Mesendoderm (in vitro differentiated cells): ENCODE results near the gene LY6G5B.
A peak's percentile ranks its signal among the peaks of the same experiment; 100 is the strongest.

ENCODE experiments used
- DNase-seq: peaks from one replicate; pipeline ENCODE4 v3.0.0; 2013
- H2AK5ac ChIP-seq: 2 replicates; pipeline ENCODE4 v1.6.1; 2013; ENCODE audit warnings: low read length, inconsistent platforms
- H2BK120ac ChIP-seq: 2 replicates; pipeline ENCODE4 v1.6.1; 2013; ENCODE audit warnings: low read depth, mild to moderate bottlenecking, low read length, moderate library complexity, mixed read lengths
- H2BK15ac ChIP-seq: replicated peaks from 2 replicates; pipeline ENCODE4 v1.6.1; 2013; ENCODE audit warnings: low read depth, mild to moderate bottlenecking, moderate library complexity
- H2BK5ac ChIP-seq: 2 replicates; pipeline ENCODE4 v1.6.1; 2013; ENCODE audit warnings: low read length, inconsistent platforms
- H3K18ac ChIP-seq: 2 replicates; pipeline ENCODE4 v1.6.1; 2013; ENCODE audit warnings: mild to moderate bottlenecking, low read length, mixed read lengths
- H3K23ac ChIP-seq: one replicate; pipeline ENCODE4 v1.6.1; 2013; ENCODE audit warnings: low read length
- H3K27ac ChIP-seq: 2 replicates; pipeline ENCODE4 v1.5.1; 2013; ENCODE audit warnings: low read depth, mild to moderate bottlenecking, inconsistent platforms, low read length, moderate library complexity
- H3K27me3 ChIP-seq: 2 replicates; pipeline ENCODE4 v1.6.1; 2013; ENCODE audit warnings: low read length, control low read depth, mild to moderate bottlenecking, inconsistent platforms; ENCODE audit not compliant: insufficient read depth, poor library complexity
- H3K36me3 ChIP-seq: 2 replicates; pipeline ENCODE4 v1.6.1; 2013; ENCODE audit warnings: low read length, inconsistent platforms; ENCODE audit not compliant: control insufficient read depth, insufficient read depth
- H3K4ac ChIP-seq: one replicate; pipeline ENCODE4 v1.6.1; 2013; ENCODE audit warnings: low read depth, mild to moderate bottlenecking, low read length, moderate library complexity
- H3K4me1 ChIP-seq: 2 replicates; pipeline ENCODE4 v1.6.1; 2013; ENCODE audit warnings: low read depth, low read length, inconsistent platforms; ENCODE audit not compliant: control insufficient read depth
- H3K4me2 ChIP-seq: 2 replicates; pipeline ENCODE4 v1.6.1; 2013; ENCODE audit warnings: low read length
- H3K4me3 ChIP-seq: 2 replicates; pipeline ENCODE4 v1.5.1; 2013; ENCODE audit warnings: mild to moderate bottlenecking, low read length
- H3K56ac ChIP-seq: one replicate; pipeline ENCODE4 v1.6.1; 2013; ENCODE audit warnings: low read length
- H3K79me1 ChIP-seq: 2 replicates; pipeline ENCODE4 v1.6.1; 2013; ENCODE audit warnings: low read length, inconsistent platforms
- H3K79me2 ChIP-seq: 2 replicates; pipeline ENCODE4 v1.6.1; 2013; ENCODE audit warnings: mild to moderate bottlenecking, low read length; ENCODE audit not compliant: control insufficient read depth, insufficient read depth
- H3K9ac ChIP-seq: 2 replicates; pipeline ENCODE4 v1.6.1; 2013; ENCODE audit warnings: low read length, inconsistent platforms
- H4K5ac ChIP-seq: one replicate; pipeline ENCODE4 v1.6.1; 2013; ENCODE audit warnings: low read length
- H4K8ac ChIP-seq: one replicate; pipeline ENCODE4 v1.6.1; 2013; ENCODE audit warnings: low read depth, mild to moderate bottlenecking, control low read depth, low read length, moderate library complexity
- WGBS: extraction: QIAGEN DNeasy Blood & Tissue Kit; methylation state at CpG from one replicate; pipeline ENCODE4 v1.1.7; 2013; ENCODE audit warnings: low lambda C conversion rate, missing lambda C conversion rate; ENCODE audit not compliant: insufficient coverage; ENCODE audit errors: extremely low coverage; 5-methylcytosine and 5-hydroxymethylcytosine counted together

The LY6G5B gene

GRCh38 chr6:31681135-31681671, 11.4 kb downstream of the LY6G5B start:
- H3K27ac ChIP-seq = peak overlapping the region; percentile 9
- no peak overlapping the region for H3K4me3 ChIP-seq
- no peak overlapping the region for H4K5ac ChIP-seq
- DNase-seq = peak; percentile 56
- peak overlapping the region; percentile 63 for H3K56ac ChIP-seq
- peak overlapping the region; percentile 83 for H3K4me2 ChIP-seq
- H3K27me3 ChIP-seq = no peaks in the 10 kb centered on the region
- H3K79me2 ChIP-seq = no peaks in the 10 kb centered on the region
- peak overlapping the region; percentile 13 for H2BK15ac ChIP-seq
- H3K9ac ChIP-seq = peak overlapping the region; percentile 68
- H3K23ac ChIP-seq = no peak overlapping the region
- H2BK5ac ChIP-seq = no peak overlapping the region
- H4K8ac ChIP-seq = peak overlapping the region; percentile 60
- H3K36me3 ChIP-seq = no peaks in the 10 kb centered on the region
- WGBS = no CpG with 5 or more reads among the region's 40 CpGs
- peak overlapping the region; percentile 46 for H3K4ac ChIP-seq
- H3K79me1 ChIP-seq = no peaks in the 10 kb centered on the region
- H3K4me1 ChIP-seq = no peaks in the 10 kb centered on the region
- H2BK120ac ChIP-seq = no peak overlapping the region
- no peak overlapping the region for H2AK5ac ChIP-seq
- H3K18ac ChIP-seq = peak overlapping the region; percentile 78

DNA sequence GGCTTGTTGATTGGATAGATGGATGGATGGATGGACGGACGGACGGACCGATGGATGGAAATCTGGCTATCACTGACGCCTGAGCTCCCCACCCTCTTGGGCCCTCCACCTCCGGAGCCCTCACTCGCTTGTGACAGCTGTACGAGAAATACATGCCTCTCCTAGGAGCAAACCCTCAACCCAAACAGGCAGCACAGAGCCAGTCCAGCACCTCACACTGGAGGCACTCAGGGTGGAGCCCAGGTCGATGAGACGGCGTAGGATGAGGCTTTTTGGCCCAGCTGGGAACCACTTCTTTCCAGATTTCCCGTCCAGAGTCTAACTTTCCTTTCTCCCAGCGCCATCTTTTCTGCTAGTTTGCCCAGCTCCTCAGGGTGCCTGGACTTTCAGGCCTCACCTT, 13.8 kb downstream of the LY6G5B start:
- peaks cover 10% of the 10 kb centered on the region for H3K36me3 ChIP-seq
- H4K8ac ChIP-seq = no peak overlapping the region
- no peak overlapping the region for H3K23ac ChIP-seq
- no peak overlapping the region for H2BK15ac ChIP-seq
- no peak overlapping the region for H3K4ac ChIP-seq
- H3K9ac ChIP-seq = peak overlapping the region; percentile 47
- no peak overlapping the region for H3K27ac ChIP-seq
- DNase-seq = no peak
- H3K4me1 ChIP-seq = no peaks in the 10 kb centered on the region
- no peaks in the 10 kb centered on the region for H3K79me2 ChIP-seq
- no peak overlapping the region for H2AK5ac ChIP-seq
- peak overlapping the region; percentile 61 for H3K56ac ChIP-seq
- H2BK5ac ChIP-seq = no peak overlapping the region
- no peaks in the 10 kb centered on the region for H3K27me3 ChIP-seq
- WGBS = no CpG with 5 or more reads among the region's 13 CpGs
- no peak overlapping the region for H3K18ac ChIP-seq
- H2BK120ac ChIP-seq = no peak overlapping the region
- H3K4me3 ChIP-seq = no peak overlapping the region
- H3K4me2 ChIP-seq = no peak overlapping the region
- H3K79me1 ChIP-seq = no peaks in the 10 kb centered on the region
- H4K5ac ChIP-seq = no peak overlapping the region

DNA sequence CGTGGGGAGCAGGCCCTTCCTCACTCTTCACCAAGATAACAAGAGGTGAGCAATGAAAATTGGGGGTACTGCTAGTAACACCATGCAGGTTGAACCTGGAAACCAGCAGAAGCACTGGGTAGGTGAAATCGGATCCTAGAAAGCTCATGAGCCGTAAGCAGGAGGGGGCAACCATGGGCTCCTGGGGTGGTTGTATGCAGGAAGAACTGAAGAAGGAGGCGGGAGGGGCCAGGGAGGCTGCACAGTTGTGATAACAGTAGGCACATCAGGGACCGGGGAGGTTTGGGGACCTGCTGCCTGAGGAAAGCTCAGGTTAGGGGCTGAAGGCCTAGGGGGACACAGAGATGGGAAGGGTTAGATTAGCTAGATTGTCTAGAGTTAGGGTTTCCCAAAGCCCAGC, 16.7 kb downstream of the LY6G5B start:
- Histone ChIP-seq H3K23ac (no peak overlapping the region), H3K4me2 (no peak overlapping the region), H2AK5ac (no peak overlapping the region), H3K9ac (no peak overlapping the region), H4K8ac (no peak overlapping the region), H2BK5ac (no peak overlapping the region), H3K36me3 (peaks cover 20% of the 10 kb centered on the region), H2BK120ac (no peak overlapping the region), H3K4me3 (no peak overlapping the region), H3K79me2 (no peaks in the 10 kb centered on the region), H3K18ac (no peak overlapping the region), H3K4me1 (peaks cover 8% of the 10 kb centered on the region), H4K5ac (no peak overlapping the region), H3K4ac (no peak overlapping the region), H3K27ac (no peak overlapping the region), H3K56ac (no peak overlapping the region), H3K79me1 (no peaks in the 10 kb centered on the region), H2BK15ac (no peak overlapping the region), H3K27me3 (no peaks in the 10 kb centered on the region)
- WGBS = no CpG with 5 or more reads among the region's 5 CpGs
- no peak for DNase-seq

DNA sequence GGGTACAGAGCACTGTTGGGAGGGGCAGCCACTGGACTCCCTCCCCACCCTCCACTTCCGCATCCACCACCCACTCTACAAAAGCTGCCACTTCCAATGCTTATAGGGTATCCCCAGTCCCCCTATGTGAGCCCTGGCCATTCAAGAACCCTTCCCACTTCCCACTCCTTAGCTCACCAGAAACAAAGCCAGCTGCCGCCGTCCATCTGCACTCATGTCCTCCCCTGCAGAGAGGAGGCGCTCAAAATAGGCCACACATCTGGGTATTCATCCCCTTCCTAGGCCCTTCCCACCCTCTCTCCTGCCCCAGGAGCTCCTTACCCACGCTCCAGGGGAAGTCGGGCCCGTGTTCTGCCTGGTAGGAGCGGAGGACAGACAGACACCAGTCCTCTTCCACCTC, 17.5 kb downstream of the LY6G5B start:
- WGBS = no CpG with 5 or more reads among the region's 8 CpGs
- no peaks in the 10 kb centered on the region for H3K79me2 ChIP-seq
- H3K36me3 ChIP-seq = peaks cover 20% of the 10 kb centered on the region

DNA sequence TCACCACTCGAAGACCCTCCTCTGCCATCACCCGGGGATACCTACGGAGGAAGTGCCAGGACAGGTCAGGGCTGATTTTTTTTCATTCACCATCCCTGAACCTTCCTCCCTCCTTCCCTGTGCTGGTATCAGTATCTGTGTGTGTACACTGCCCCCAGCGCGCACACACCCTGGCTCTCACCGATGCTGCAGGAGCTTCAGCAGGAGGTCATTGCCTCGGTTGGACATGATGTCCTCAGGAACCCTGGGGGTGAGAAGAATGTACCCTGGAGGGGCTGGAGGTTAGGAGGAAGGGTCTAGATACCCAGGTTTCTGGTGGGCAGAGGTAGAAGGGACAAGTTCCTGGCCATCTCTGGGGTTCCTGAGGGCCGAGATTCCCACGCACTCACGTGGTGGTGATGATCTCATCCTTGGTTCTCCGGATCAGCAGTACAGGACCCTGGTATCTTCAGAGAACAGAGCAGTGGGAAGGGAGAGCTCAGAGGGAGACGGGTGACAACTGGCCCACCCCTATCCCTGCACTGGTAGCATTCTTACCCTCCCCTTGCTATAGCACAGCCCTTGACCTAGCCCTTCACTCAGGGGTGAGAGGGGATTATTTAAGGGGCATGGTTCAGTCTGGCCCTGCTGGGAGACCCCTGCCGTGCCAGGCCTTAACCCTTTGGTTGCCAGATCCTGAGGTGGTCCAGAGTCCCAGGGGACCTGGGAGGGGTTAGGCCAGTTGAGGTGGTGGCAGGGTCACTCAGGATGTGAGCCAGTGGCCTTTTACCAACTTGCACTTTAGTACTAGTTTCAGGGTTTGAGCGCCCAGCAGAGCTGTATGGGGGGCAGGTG, 18.3 kb downstream of the LY6G5B start:
- no CpG with 5 or more reads among the region's 14 CpGs for WGBS
- Histone ChIP-seq H3K79me1 (no peaks in the 10 kb centered on the region), H2AK5ac (no peak overlapping the region), H2BK15ac (no peak overlapping the region), H3K4me2 (no peak overlapping the region), H3K4ac (no peak overlapping the region), H3K18ac (no peak overlapping the region), H3K27me3 (no peaks in the 10 kb centered on the region), H3K56ac (peak overlapping the region; percentile 42), H4K5ac (no peak overlapping the region), H3K9ac (no peak overlapping the region), H3K4me1 (peaks cover 8% of the 10 kb centered on the region), H3K36me3 (peaks cover 23% of the 10 kb centered on the region), H2BK5ac (no peak overlapping the region), H2BK120ac (no peak overlapping the region), H3K27ac (no peak overlapping the region), H3K79me2 (no peaks in the 10 kb centered on the region), H3K23ac (no peak overlapping the region), H4K8ac (no peak overlapping the region), H3K4me3 (no peak overlapping the region)
- no peak for DNase-seq

More for the DNA sequence above, 17.5 kb downstream of the LY6G5B start:
- H3K27me3 ChIP-seq = no peaks in the 10 kb centered on the region
- no peak overlapping the region for H3K18ac ChIP-seq
- H3K4ac ChIP-seq = no peak overlapping the region
- no peak overlapping the region for H2BK5ac ChIP-seq
- no peak overlapping the region for H3K9ac ChIP-seq
- H2BK15ac ChIP-seq = no peak overlapping the region
- H4K8ac ChIP-seq = no peak overlapping the region
- no peak overlapping the region for H3K4me2 ChIP-seq
- H3K4me3 ChIP-seq = no peak overlapping the region
- no peak overlapping the region for H2AK5ac ChIP-seq
- peaks cover 8% of the 10 kb centered on the region for H3K4me1 ChIP-seq
- no peak overlapping the region for H3K23ac ChIP-seq
- no peak overlapping the region for H4K5ac ChIP-seq
- no peak overlapping the region for H3K27ac ChIP-seq
- no peak for DNase-seq
- no peaks in the 10 kb centered on the region for H3K79me1 ChIP-seq
- H2BK120ac ChIP-seq = no peak overlapping the region
- H3K56ac ChIP-seq = no peak overlapping the region
